HG03045 (cell line): Measurements from ENCODE around the gene NUDT6.

Experiments
- ATAC-seq: cut with Tn5 transposase; IDR thresholded peaks from one replicate; pipeline ENCODE4 v1.9.1; 2021; ENCODE audit warnings: mild to moderate bottlenecking, moderate library complexity; ENCODE audit not compliant: unreplicated experiment

NUDT6 gene

GRCh38 chr4:122914938-122915337 lies 7.5 kb downstream of the NUDT6 start:
- ATAC-seq = no peak

- peak; percentile 88 for ATAC-seq
These were observed 8.0 kb downstream of the NUDT6 start for GRCh38 chr4:122914292-122914904.

GRCh38 chr4:122912810-122913575 lies 9.4 kb downstream of the NUDT6 start:
- no peak for ATAC-seq

GRCh38 chr4:122911588-122911987 lies 10.8 kb downstream of the NUDT6 start:
- ATAC-seq = no peak

GRCh38 chr4:122909683-122910082 lies 12.7 kb downstream of the NUDT6 start:
- no peak for ATAC-seq

- ATAC-seq = no peak
These were observed 14.2 kb downstream of the NUDT6 start for GRCh38 chr4:122908223-122908622.

- no peak for ATAC-seq
These were observed 15.5 kb downstream of the NUDT6 start for GRCh38 chr4:122906859-122907305.

- ATAC-seq = no peak
These were observed 18.6 kb downstream of the NUDT6 start for GRCh38 chr4:122903766-122904288.

GRCh38 chr4:122901247-122902010 lies 21.0 kb downstream of the NUDT6 start:
- no peak for ATAC-seq

GRCh38 chr4:122900314-122900713 lies 22.1 kb downstream of the NUDT6 start:
- no peak for ATAC-seq

GRCh38 chr4:122899682-122900081 lies 22.7 kb downstream of the NUDT6 start:
- ATAC-seq = no peak

GRCh38 chr4:122898370-122899150 lies 23.8 kb downstream of the NUDT6 start:
- no peak for ATAC-seq

GRCh38 chr4:122896270-122896669 lies 26.1 kb downstream of the NUDT6 start:
- no peak for ATAC-seq

- ATAC-seq = no peak
These were observed 26.9 kb downstream of the NUDT6 start for GRCh38 chr4:122895336-122895995.

GRCh38 chr4:122894827-122895226 lies 27.6 kb downstream of the NUDT6 start:
- ATAC-seq = no peak

GRCh38 chr4:122890147-122890795 lies 32.1 kb downstream of the NUDT6 start:
- no peak for ATAC-seq

- no peak for ATAC-seq
These were observed 32.7 kb downstream of the NUDT6 start for GRCh38 chr4:122889726-122890125.

GRCh38 chr4:122884499-122884898 lies 37.9 kb downstream of the NUDT6 start:
- no peak for ATAC-seq

- ATAC-seq = no peak
These were observed 39.3 kb downstream of the NUDT6 start for GRCh38 chr4:122882857-122883735.
